Large intestine (tissue), 12 donors: ENCODE data around the gene ECPAS. TPM values are rescaled to one million over a fixed set of nuclear protein-coding genes. Genes with fewer than 3 reads are reported as not detected.

ENCODE experiments used
- DNase-seq, 2 donors: peaks; one replicate each; pipeline versions ENCODE4 v3.0.0 to v3.0.0-alpha.2; 2013
- H3K27ac ChIP-seq: one replicate; pipeline ENCODE4 v1.5.1; 2013; ENCODE audit warnings: low read length
- H3K27me3 ChIP-seq: 2 replicates; pipeline ENCODE4 v1.6.1; 2013; ENCODE audit warnings: low read length; ENCODE audit not compliant: control insufficient read depth, insufficient read depth
- H3K36me3 ChIP-seq: 2 replicates; pipeline ENCODE4 v1.6.1; 2013; ENCODE audit warnings: low read length; ENCODE audit not compliant: control insufficient read depth, insufficient read depth
- H3K4me1 ChIP-seq: one replicate; pipeline ENCODE4 v1.6.1; 2013; ENCODE audit warnings: low read length; ENCODE audit not compliant: control insufficient read depth, insufficient read depth
- H3K4me3 ChIP-seq: one replicate; pipeline ENCODE4 v1.5.1; 2013; ENCODE audit warnings: low read length
- H3K9me3 ChIP-seq: one replicate; pipeline ENCODE4 v1.6.1; 2013; ENCODE audit warnings: mild to moderate bottlenecking, low read depth, low read length, moderate library complexity; ENCODE audit not compliant: control insufficient read depth
- WGBS: methylation state at CpG from one replicate; pipeline ENCODE4 v1.1.5; 2013; ENCODE audit warnings: low lambda C conversion rate; ENCODE audit not compliant: insufficient coverage; 5-methylcytosine and 5-hydroxymethylcytosine counted together
- long read RNA-seq, 11 donors: transcript quantifications; one replicate each; lab custom pipeline, GENCODE V29; 2026
- polyA plus RNA-seq: library from polyadenylated mRNA; unstranded; fragments of 120-200 nt; gene quantifications from one replicate; pipeline ENCODE4 v1.2.1, GENCODE V29; 2013

ECPAS gene
- 70.6 TPM for polyA plus RNA-seq
- long read RNA-seq, donor 1, partial matches to known transcripts, result 16 of 16 reads
- long read RNA-seq, donor 1, other reads (novel, unspliced or antisense), result 0 of 16 reads
- long read RNA-seq, donor 2, full-length matches to known transcripts, result 1 of 56 reads
- long read RNA-seq, donor 2, partial matches to known transcripts, result 55 of 56 reads
- long read RNA-seq, donor 2, other reads (novel, unspliced or antisense), result 0 of 56 reads
- long read RNA-seq, donor 3, result 0 reads
- long read RNA-seq, donor 4, result 0 reads
- long read RNA-seq, donor 5, partial matches to known transcripts, result 7 of 7 reads
- long read RNA-seq, donor 5, other reads (novel, unspliced or antisense), result 0 of 7 reads
- long read RNA-seq, donor 6, partial matches to known transcripts, result 24 of 25 reads
- long read RNA-seq, donor 6, other reads (novel, unspliced or antisense), result 0 of 25 reads
- long read RNA-seq, donor 7, partial matches to known transcripts, result 6 of 6 reads
- long read RNA-seq, donor 7, other reads (novel, unspliced or antisense), result 0 of 6 reads
- long read RNA-seq, donor 8, partial matches to known transcripts, result 27 of 27 reads
- long read RNA-seq, donor 8, other reads (novel, unspliced or antisense), result 0 of 27 reads
- long read RNA-seq, donor 9, full-length matches to known transcripts, result 1 of 28 reads
- long read RNA-seq, donor 9, partial matches to known transcripts, result 27 of 28 reads
- long read RNA-seq, donor 9, other reads (novel, unspliced or antisense), result 0 of 28 reads
- long read RNA-seq, donor 10, full-length matches to known transcripts, result 2 of 28 reads
- long read RNA-seq, donor 10, partial matches to known transcripts, result 26 of 28 reads
- long read RNA-seq, donor 10, other reads (novel, unspliced or antisense), result 0 of 28 reads
- long read RNA-seq, donor 11, partial matches to known transcripts, result 7 of 7 reads
- long read RNA-seq, donor 11, other reads (novel, unspliced or antisense), result 0 of 7 reads

- WGBS, result no CpG with 5 or more reads among the region's 101 CpGs
- H3K27ac ChIP-seq, result peak within 1 kb of the TSS; percentile 99
- peak within 1 kb of the TSS; percentile 94 for H3K4me3 ChIP-seq
- H3K9me3 ChIP-seq, result no peaks in the 10 kb centered on the region
- DNase-seq, result peak; percentile 62 to 89
- H3K36me3 ChIP-seq, result no peaks in the 10 kb centered on the region
- no peaks in the 10 kb centered on the region for H3K4me1 ChIP-seq
- H3K27me3 ChIP-seq, result no peaks in the 10 kb centered on the region
These were observed at the start of gene ECPAS for GRCh38 chr9:111483858-111484571. TSS of gene ECPAS (minus strand) at chr9:111484383. CDS start at chr9:111472918, 11,465 bp downstream.

GRCh38 chr9:111533099-111533790 lies 49.1 kb upstream of the ECPAS start:
- no peaks in the 10 kb centered on the region for H3K36me3 ChIP-seq
- no peaks in the 10 kb centered on the region for H3K4me1 ChIP-seq
- no peak overlapping the region for H3K27ac ChIP-seq
- no peak overlapping the region for H3K4me3 ChIP-seq
- H3K9me3 ChIP-seq, result peaks cover 7% of the 10 kb centered on the region
- H3K27me3 ChIP-seq, result no peaks in the 10 kb centered on the region
- no peak for DNase-seq
- no CpG with 5 or more reads among the region's 5 CpGs for WGBS

- Histone ChIP-seq H3K4me1 (no peaks in the 10 kb centered on the region), H3K36me3 (no peaks in the 10 kb centered on the region), H3K27ac (no peak overlapping the region), H3K4me3 (no peak overlapping the region), H3K9me3 (peaks cover 4% of the 10 kb centered on the region), H3K27me3 (peaks cover 4% of the 10 kb centered on the region)
- DNase-seq, result no peak
- no CpG with 5 or more reads among the region's 4 CpGs for WGBS
These were observed 47.5 kb upstream of the ECPAS start for GRCh38 chr9:111531716-111532115.

- Histone ChIP-seq H3K4me1 (peaks cover 4% of the 10 kb centered on the region), H3K36me3 (no peaks in the 10 kb centered on the region), H3K27me3 (peaks cover 15% of the 10 kb centered on the region), H3K9me3 (no peaks in the 10 kb centered on the region), H3K4me3 (no peak overlapping the region), H3K27ac (no peak overlapping the region)
- no CpG with 5 or more reads among the region's 2 CpGs for WGBS
- no peak for DNase-seq
These were observed 45.6 kb upstream of the ECPAS start for GRCh38 chr9:111529787-111530186.

- WGBS, result no CpG with 5 or more reads among the region's 2 CpGs
- Histone ChIP-seq H3K9me3 (no peaks in the 10 kb centered on the region), H3K27me3 (peaks cover 15% of the 10 kb centered on the region), H3K36me3 (no peaks in the 10 kb centered on the region), H3K4me3 (no peak overlapping the region), H3K27ac (no peak overlapping the region), H3K4me1 (peaks cover 4% of the 10 kb centered on the region)
- DNase-seq, result no peak
These were observed 43.2 kb upstream of the ECPAS start for GRCh38 chr9:111527347-111527746.

GRCh38 chr9:111525056-111525977 lies 41.1 kb upstream of the ECPAS start, which contains the start of gene ZNF483:
TSS of gene ZNF483 (plus strand) at chr9:111525179. CDS start at chr9:111527396, 2,217 bp downstream.
- H3K36me3 ChIP-seq, result no peaks in the 10 kb centered on the region
- H3K9me3 ChIP-seq, result no peaks in the 10 kb centered on the region
- WGBS, result no CpG with 5 or more reads among the region's 66 CpGs
- peak; percentile 79 to 85 for DNase-seq
- peaks cover 4% of the 10 kb centered on the region for H3K4me1 ChIP-seq
- H3K27me3 ChIP-seq, result peaks cover 15% of the 10 kb centered on the region
- H3K27ac ChIP-seq, result no peak within 1 kb of the TSS
- peak within 1 kb of the TSS; percentile 58 for H3K4me3 ChIP-seq

- Histone ChIP-seq H3K36me3 (no peaks in the 10 kb centered on the region), H3K9me3 (no peaks in the 10 kb centered on the region), H3K4me3 (peak overlapping the region; percentile 58), H3K27ac (no peak overlapping the region), H3K27me3 (peaks cover 15% of the 10 kb centered on the region), H3K4me1 (peaks cover 4% of the 10 kb centered on the region)
- no CpG with 5 or more reads among the region's 7 CpGs for whole genome bisulfite sequencing
- no peak for DNase-seq
These were observed 40.5 kb upstream of the ECPAS start for GRCh38 chr9:111524731-111525055.

- no peak overlapping the region for H3K4me3 ChIP-seq
- H3K36me3 ChIP-seq, result no peaks in the 10 kb centered on the region
- H3K27me3 ChIP-seq, result no peaks in the 10 kb centered on the region
- H3K4me1 ChIP-seq, result no peaks in the 10 kb centered on the region
- H3K9me3 ChIP-seq, result no peaks in the 10 kb centered on the region
- 100% methylated on average over 1 of the region's 2 CpGs for WGBS
- no peak for DNase-seq
- H3K27ac ChIP-seq, result no peak overlapping the region
These were observed 31.9 kb upstream of the ECPAS start for GRCh38 chr9:111516061-111516465.

GRCh38 chr9:111514967-111515366 lies 30.8 kb upstream of the ECPAS start:
- no peaks in the 10 kb centered on the region for H3K4me1 ChIP-seq
- no peaks in the 10 kb centered on the region for H3K36me3 ChIP-seq
- H3K27ac ChIP-seq, result no peak overlapping the region
- H3K9me3 ChIP-seq, result peaks cover 3% of the 10 kb centered on the region
- no peak for DNase-seq
- no peaks in the 10 kb centered on the region for H3K27me3 ChIP-seq
- H3K4me3 ChIP-seq, result no peak overlapping the region
